NCI-H1092 (cell line): ENCODE measurements around the gene ZNF597.

ENCODE experiments used
- DNase-seq: peaks from one replicate; lab custom pipeline; 2025; lab: John Stamatoyannopoulos, UW

The ZNF597 gene, protein sequence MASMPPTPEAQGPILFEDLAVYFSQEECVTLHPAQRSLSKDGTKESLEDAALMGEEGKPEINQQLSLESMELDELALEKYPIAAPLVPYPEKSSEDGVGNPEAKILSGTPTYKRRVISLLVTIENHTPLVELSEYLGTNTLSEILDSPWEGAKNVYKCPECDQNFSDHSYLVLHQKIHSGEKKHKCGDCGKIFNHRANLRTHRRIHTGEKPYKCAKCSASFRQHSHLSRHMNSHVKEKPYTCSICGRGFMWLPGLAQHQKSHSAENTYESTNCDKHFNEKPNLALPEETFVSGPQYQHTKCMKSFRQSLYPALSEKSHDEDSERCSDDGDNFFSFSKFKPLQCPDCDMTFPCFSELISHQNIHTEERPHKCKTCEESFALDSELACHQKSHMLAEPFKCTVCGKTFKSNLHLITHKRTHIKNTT

GRCh38 chr16:3443108-3444031 is at the start of gene ZNF597, which contains the start of gene NAA60:
ZNF597 (minus strand) TSS chr16:3443504; CDS start chr16:3443153, 351 bp downstream.
NAA60 (plus strand) TSS chr16:3443680; CDS start chr16:3476228, 32,548 bp downstream.
- peak; percentile 68 for DNase-seq

DNA sequence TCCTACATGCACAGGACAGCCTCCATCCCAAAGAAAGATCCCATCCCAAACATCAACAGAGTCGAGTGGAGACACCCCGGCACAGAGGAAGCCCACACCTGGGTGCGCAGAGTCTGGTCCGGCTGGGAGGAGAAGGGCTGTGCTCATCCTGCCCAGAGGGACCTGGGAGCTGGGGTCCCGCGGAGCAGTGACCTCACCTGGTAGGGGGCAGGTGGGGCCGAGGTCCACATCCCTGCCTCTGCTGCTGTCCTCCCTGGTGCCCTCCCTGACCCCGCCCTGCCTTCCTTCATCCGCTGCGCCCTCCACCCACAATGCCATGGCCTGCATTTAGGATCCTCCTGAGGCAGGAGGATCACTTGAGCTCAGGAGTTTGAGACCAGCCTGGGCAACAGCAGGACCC is 49.1 kb upstream of the ZNF597 start:
- DNase-seq, result no peak

DNA sequence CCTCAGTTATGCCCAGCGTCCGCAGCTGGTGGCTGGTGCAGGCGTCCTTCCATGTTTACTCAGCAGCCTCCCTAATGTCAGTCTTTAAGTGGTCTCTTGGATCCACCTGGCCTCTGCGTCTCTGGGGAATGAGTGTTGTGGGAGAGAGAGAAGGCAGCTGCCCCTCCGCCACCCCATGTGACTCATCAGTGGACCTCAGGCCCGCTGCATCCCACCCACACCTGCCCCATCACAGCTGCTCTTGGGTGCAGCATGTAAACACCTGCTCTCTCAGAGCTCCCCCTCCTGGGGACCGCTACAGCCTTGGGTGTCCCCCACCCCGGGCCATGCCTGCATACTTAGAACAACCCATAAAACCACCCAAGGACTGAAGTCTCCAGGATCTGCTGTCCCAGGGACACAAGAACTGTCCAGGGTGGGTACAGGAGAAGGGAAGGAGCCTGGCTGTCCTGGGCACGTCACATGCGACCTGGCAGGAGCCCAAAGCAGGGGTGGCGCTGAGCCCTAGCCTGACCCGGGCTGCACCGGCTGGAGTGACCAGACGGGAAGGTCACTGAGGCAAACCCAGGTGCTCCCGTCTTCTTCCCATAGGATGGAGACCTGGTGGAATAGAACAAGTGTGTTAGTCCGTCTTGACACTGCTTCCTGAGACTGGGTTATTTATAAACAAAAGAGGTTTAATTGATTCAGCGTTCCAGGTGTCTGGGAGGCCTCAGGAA is 47.8 kb upstream of the ZNF597 start:
- DNase-seq, result peak; percentile 76

- DNase-seq, result no peak
Observed at GRCh38 chr16:3488801-3489200, 45.5 kb upstream of the ZNF597 start.

- DNase-seq, result no peak
Observed at GRCh38 chr16:3487521-3488410, 44.5 kb upstream of the ZNF597 start.

GRCh38 chr16:3486506-3487215 is 43.4 kb upstream of the ZNF597 start:
- DNase-seq, result no peak

DNA sequence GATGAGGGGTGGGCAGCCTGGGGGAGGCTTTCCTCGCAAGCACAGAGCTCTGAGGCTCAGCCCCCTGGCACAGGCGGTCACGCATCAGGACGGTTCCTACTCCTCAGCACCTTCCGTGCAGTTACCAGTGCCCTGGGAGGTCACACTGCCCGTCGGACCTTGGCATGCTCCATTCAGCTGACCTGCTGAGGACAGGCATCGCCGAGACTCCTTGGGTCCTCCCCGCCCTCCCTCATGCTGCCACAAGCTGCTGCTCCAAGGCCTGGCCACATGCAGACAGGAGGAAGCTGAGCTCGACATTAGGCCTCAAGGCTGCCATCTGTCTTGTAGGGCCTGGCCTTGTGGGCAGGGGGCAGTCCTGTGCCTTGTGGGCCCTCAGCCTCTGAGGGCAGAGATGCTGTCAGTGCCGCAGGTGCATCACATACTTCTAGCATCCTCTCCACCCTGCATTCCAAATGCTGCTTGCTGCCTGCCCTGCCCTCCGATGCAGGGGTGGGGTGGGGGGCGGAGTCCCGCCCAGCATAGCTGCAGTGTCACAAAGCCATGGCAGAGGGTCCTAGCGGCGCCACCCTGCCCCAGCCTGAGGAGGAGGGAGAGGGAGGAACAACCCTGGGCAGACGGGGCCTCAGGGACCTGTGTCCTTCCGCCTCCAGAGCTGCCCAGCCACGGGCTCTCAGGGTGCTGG is 42.7 kb upstream of the ZNF597 start:
- DNase-seq, result no peak

DNA sequence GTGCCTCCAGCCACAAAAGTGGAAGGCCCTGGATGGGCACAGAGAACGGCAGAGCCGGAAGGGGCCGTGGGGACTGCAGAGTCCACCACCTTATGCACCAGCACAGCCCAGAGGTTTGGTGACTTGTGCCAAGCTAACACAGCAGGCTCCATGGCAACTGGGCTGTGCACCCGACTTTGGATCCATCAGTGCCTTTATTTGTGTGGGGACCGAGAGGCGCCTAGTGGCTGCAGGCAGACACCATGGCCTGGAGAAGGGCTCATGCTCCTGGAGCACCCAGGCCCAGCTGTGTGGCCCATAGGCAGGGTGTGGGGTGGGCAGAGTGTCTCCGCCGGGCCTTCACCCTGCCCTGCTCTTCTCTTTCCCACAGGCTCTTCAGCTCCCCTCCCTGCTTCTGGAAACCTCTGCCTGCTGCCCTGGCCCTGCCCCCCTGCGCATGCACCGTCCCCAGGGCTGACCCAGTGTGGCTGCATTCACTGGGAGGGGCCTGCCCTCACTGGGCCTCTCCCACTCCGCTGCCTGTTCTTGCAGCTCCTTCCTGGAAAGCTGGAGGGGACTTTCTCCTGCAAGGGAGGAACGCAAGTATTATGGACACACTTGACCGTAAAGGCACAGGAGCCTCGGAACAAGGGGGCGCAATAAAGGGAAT is 41.9 kb upstream of the ZNF597 start:
- DNase-seq, result no peak

- no peak for DNase-seq
Observed at GRCh38 chr16:3484318-3485096, 41.2 kb upstream of the ZNF597 start.

DNA sequence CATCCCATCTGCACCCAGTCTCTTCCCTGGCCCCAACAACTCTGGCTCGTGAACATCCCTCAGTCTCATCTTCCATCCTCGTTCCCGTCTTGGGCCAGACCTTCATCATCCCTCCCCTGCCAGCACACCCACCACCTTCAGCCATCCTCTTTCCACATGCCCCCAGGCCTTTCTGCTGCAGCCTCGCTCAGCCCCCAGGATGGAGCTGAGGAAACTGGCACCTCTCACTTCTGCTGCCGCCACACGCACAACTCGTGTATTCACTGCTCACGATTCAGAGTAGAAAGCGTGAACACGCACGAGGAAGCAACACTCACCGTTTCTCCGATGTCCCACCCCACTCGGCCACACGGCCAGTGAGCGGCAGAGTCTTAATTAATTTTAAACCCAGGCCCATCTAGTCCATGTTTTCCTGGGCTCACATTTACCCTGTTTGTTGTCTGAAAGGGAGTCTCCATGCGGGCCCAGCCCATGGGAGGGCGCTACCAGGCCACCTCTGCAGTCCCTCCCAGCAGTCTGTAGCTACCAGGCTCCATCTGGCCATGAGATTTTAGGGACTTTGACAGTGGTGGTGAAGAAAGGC is 39.4 kb upstream of the ZNF597 start:
- DNase-seq, result no peak

GRCh38 chr16:3481696-3482658 is 38.7 kb upstream of the ZNF597 start:
- no peak for DNase-seq

GRCh38 chr16:3480901-3481695 is 37.8 kb upstream of the ZNF597 start:
- DNase-seq, result no peak

GRCh38 chr16:3479654-3480216 is 36.4 kb upstream of the ZNF597 start:
- no peak for DNase-seq

DNA sequence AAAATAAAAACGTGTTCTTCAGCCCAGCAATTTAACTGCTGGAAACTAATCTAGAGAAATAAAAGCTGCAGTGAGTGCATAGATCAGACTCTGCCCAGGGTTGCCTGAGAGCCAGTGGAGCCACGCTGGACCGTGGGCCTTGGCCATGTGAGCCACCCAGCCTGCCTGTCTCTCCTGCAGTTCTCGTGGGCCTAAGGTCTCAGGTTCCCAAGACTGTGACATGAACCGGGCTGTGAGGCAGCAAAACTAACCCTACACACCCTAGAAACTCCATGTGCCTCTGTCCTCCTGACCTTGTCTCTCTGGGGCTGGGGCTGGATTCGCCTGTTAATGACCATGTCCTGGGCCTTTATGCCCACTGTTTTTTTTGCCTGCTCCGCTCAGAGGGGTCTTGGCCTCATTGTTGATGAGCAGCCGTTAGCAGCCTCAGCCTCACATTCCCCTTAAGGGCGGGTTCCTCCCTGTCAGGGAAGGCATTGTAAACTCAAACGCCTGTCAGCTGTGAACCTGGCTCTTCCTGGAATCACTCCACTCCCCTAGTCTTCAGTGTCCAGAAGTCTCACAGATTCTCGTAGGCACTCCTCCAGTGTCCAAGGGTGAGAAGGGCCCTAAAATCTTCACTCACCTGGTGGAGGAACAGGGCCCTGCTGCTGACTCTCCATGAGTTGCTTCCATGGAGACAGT is 35.1 kb upstream of the ZNF597 start:
- DNase-seq, result no peak

GRCh38 chr16:3476409-3476808 is 33.1 kb upstream of the ZNF597 start:
- no peak for DNase-seq
